ENCODE measurements around the gene RPL23.
A peak's percentile ranks its signal among the peaks of the same experiment; 100 is the strongest.

RPL23 gene

GRCh38 chr17:38883592-38884526 is 30.3 kb upstream of the RPL23 start:
- no peak for DNase-seq (ENCODE audit: low read depth)

- DNase-seq (ENCODE audit: low read depth), result no peak
Observed at GRCh38 chr17:38882870-38883269, 29.3 kb upstream of the RPL23 start.

GRCh38 chr17:38881600-38882191 is 28.2 kb upstream of the RPL23 start:
- no peak for DNase-seq (ENCODE audit: low read depth)

- no peak for DNase-seq (ENCODE audit: low read depth)
Observed at GRCh38 chr17:38879878-38880665, 26.6 kb upstream of the RPL23 start.

- DNase-seq (ENCODE audit: low read depth), result no peak
Observed at GRCh38 chr17:38877130-38877851, 23.8 kb upstream of the RPL23 start.

GRCh38 chr17:38875477-38876075 is 22.1 kb upstream of the RPL23 start:
- no peak for DNase-seq (ENCODE audit: low read depth)

- no peak for DNase-seq (ENCODE audit: low read depth)
Observed at GRCh38 chr17:38874505-38875400, 21.2 kb upstream of the RPL23 start.

GRCh38 chr17:38873640-38874380 is 20.3 kb upstream of the RPL23 start:
- DNase-seq (ENCODE audit: low read depth), result no peak

GRCh38 chr17:38872671-38873385 is 19.3 kb upstream of the RPL23 start:
- no peak for DNase-seq (ENCODE audit: low read depth)

GRCh38 chr17:38872027-38872511 is 18.5 kb upstream of the RPL23 start:
- no peak for DNase-seq (ENCODE audit: low read depth)

- DNase-seq (ENCODE audit: low read depth), result no peak
Observed at GRCh38 chr17:38871247-38872015, 17.9 kb upstream of the RPL23 start.

- peak; percentile 38 for DNase-seq (ENCODE audit: low read depth)
Observed at GRCh38 chr17:38870259-38871165, 17.0 kb upstream of the RPL23 start.

GRCh38 chr17:38869526-38870258 is 16.2 kb upstream of the RPL23 start, which contains the start of gene LASP1:
Gene LASP1 (plus strand): TSS chr17:38870058. CDS start chr17:38870190, 132 bp downstream.
- DNase-seq (ENCODE audit: low read depth), result peak; percentile 82

- DNase-seq (ENCODE audit: low read depth), result peak; percentile 97
Observed at GRCh38 chr17:38868817-38869525, 15.4 kb upstream of the RPL23 start.

GRCh38 chr17:38867968-38868816 is 14.7 kb upstream of the RPL23 start:
- no peak for DNase-seq (ENCODE audit: low read depth)
